Panc1 (cell line): ENCODE data around the gene PLEKHM2. TPM values are rescaled to one million over a fixed set of nuclear protein-coding genes. Genes with fewer than 3 reads are reported as not detected.

ENCODE experiments used
- ATAC-seq: fragments of 200-7000 bp; cut with Tn5 transposase; 2 replicates; pipeline ENCODE4 v1.9.1; 2020; ENCODE audit warnings: mild to moderate bottlenecking, moderate library complexity
- BruUV-seq: library from RNA; stranded (reverse); fragments of 400-500 nt; replicated peaks from 2 replicates; lab custom pipeline; 2021; lab: Mats Ljungman, UMichigan
- CTCF ChIA-PET: fragments of 300-600 bp; sonication (Branson Sonifier 250); formaldehyde crosslinking; loops from one replicate; lab custom pipeline; 2022; ENCODE audit warnings: antibody characterized with exemption; lab: Charles Lee
- POLR2A ChIA-PET: fragments of 300-600 bp; sonication (Branson Sonifier 250); formaldehyde crosslinking; loops from one replicate; lab custom pipeline; 2022; ENCODE audit warnings: antibody characterized with exemption; lab: Charles Lee
- DNase-seq: peaks from one replicate; pipeline ENCODE4 v3.0.0-alpha.2; 2010; ENCODE audit warnings: low read depth, low spot score
- H3K27ac ChIP-seq: 2 replicates; pipeline ENCODE4 v1.5.1; 2011; ENCODE audit warnings: mild to moderate bottlenecking, low read length, inconsistent platforms
- H3K27me3 ChIP-seq: fragments of 200-500 bp; sonication (Bioruptor generic); 2 replicates; pipeline ENCODE4 v1.6.0; 2014; ENCODE audit warnings: low read length, inconsistent platforms; ENCODE audit not compliant: control insufficient read depth, insufficient read depth
- H3K36me3 ChIP-seq: fragments of 200-500 bp; sonication (Bioruptor generic); 2 replicates; pipeline ENCODE4 v1.5.1; 2014; ENCODE audit warnings: inconsistent platforms, mild to moderate bottlenecking, low read length, moderate library complexity; ENCODE audit not compliant: control insufficient read depth, insufficient read depth
- H3K4me1 ChIP-seq: 2 replicates; pipeline ENCODE4 v1.5.1; 2011; ENCODE audit warnings: inconsistent platforms, mild to moderate bottlenecking, low read length, moderate library complexity; ENCODE audit not compliant: control insufficient read depth, insufficient read depth
- H3K4me3 ChIP-seq, 2 experiments: 2 replicates each; pipeline ENCODE4 v1.5.1; 2011 to 2012; ENCODE audit warnings: low read depth in 2 of 2, low read length in 2 of 2, mild to moderate bottlenecking in 2 of 2, inconsistent platforms in 1 of 2, moderate library complexity in 1 of 2
- H3K9me3 ChIP-seq: fragments of 200-500 bp; sonication (Bioruptor generic); 2 replicates; pipeline ENCODE4 v1.5.1; 2014; ENCODE audit warnings: low read depth, mild to moderate bottlenecking, inconsistent platforms, low read length, moderate library complexity; ENCODE audit not compliant: control insufficient read depth, insufficient read depth
- POLR2AphosphoS5 ChIP-seq: IDR thresholded peaks from 2 replicates; pipeline ENCODE4 v1.6.1; 2012; ENCODE audit warnings: mild to moderate bottlenecking, low read depth, low read length, moderate library complexity
- SIN3A ChIP-seq: IDR thresholded peaks from 2 replicates; pipeline ENCODE4 v1.6.1; 2012; ENCODE audit warnings: low read depth, mild to moderate bottlenecking, low read length, moderate library complexity, borderline replicate concordance; ENCODE audit not compliant: insufficient read depth
- TCF7L2 ChIP-seq: IDR thresholded peaks from 2 replicates; pipeline ENCODE4 v1.6.1; 2011; ENCODE audit warnings: mild to moderate bottlenecking, low read depth, low read length, inconsistent platforms
- in situ Hi-C: cut with HindIII; loops from 2 replicates; pipeline ENCODE4 v1.10.0; 2016; ENCODE audit warnings: low sequenced_read_pairs, low pct_unique_long_range_greater_than_20kb
- intact Hi-C: fragments of 100-400 bp; cut with micrococcal nuclease; formaldehyde crosslinking; loops from one replicate; pipeline ENCODE4 v1.10.0; 2022; ENCODE audit not compliant: unreplicated experiment
- total RNA-seq: library from RNA; stranded (reverse); gene quantifications from one replicate; pipeline ENCODE4 v1.2.1, GENCODE V29; 2021; ENCODE audit not compliant: unreplicated experiment
- TF ChIP-seq, protein P1 (sequence below): fragments of 450-650 bp; IDR thresholded peaks from 2 replicates; pipeline ENCODE4 v1.5.1; 2017; ENCODE audit warnings: mild to moderate bottlenecking
- TF ChIP-seq, protein P2 (sequence below), 2 experiments: IDR thresholded peaks; 2 replicates each; pipeline ENCODE4 v1.6.1; 2011 to 2012; ENCODE audit warnings: low read depth in 2 of 2, control low read depth in 1 of 2, low read length in 1 of 2, mild to moderate bottlenecking in 1 of 2, moderate library complexity in 1 of 2; ENCODE audit not compliant: insufficient read depth in 1 of 2

The PLEKHM2 gene
- total RNA-seq, 1 experiment from 2014 or later: 54.6 TPM

- Histone ChIP-seq H3K4me3 (no peak overlapping the region), H3K27ac (no peak overlapping the region), H3K36me3 (no peaks in the 10 kb centered on the region), H3K4me1 (no peaks in the 10 kb centered on the region), H3K27me3 (no peaks in the 10 kb centered on the region), H3K9me3 (no peaks in the 10 kb centered on the region)
- intact Hi-C loops: no loop called here
- no peak for ATAC-seq
- DNase-seq: no peak
- ChIA-PET POLR2A (no interaction called here), CTCF (no interaction called here)
- in situ Hi-C loops: no loop called here
- TF ChIP-seq POLR2AphosphoS5 (no peak), TCF7L2 (no peak), SIN3A (no peak)
- TF ChIP-seq, protein P1, sequence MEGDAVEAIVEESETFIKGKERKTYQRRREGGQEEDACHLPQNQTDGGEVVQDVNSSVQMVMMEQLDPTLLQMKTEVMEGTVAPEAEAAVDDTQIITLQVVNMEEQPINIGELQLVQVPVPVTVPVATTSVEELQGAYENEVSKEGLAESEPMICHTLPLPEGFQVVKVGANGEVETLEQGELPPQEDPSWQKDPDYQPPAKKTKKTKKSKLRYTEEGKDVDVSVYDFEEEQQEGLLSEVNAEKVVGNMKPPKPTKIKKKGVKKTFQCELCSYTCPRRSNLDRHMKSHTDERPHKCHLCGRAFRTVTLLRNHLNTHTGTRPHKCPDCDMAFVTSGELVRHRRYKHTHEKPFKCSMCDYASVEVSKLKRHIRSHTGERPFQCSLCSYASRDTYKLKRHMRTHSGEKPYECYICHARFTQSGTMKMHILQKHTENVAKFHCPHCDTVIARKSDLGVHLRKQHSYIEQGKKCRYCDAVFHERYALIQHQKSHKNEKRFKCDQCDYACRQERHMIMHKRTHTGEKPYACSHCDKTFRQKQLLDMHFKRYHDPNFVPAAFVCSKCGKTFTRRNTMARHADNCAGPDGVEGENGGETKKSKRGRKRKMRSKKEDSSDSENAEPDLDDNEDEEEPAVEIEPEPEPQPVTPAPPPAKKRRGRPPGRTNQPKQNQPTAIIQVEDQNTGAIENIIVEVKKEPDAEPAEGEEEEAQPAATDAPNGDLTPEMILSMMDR: no peak
- TF ChIP-seq, protein P2, sequence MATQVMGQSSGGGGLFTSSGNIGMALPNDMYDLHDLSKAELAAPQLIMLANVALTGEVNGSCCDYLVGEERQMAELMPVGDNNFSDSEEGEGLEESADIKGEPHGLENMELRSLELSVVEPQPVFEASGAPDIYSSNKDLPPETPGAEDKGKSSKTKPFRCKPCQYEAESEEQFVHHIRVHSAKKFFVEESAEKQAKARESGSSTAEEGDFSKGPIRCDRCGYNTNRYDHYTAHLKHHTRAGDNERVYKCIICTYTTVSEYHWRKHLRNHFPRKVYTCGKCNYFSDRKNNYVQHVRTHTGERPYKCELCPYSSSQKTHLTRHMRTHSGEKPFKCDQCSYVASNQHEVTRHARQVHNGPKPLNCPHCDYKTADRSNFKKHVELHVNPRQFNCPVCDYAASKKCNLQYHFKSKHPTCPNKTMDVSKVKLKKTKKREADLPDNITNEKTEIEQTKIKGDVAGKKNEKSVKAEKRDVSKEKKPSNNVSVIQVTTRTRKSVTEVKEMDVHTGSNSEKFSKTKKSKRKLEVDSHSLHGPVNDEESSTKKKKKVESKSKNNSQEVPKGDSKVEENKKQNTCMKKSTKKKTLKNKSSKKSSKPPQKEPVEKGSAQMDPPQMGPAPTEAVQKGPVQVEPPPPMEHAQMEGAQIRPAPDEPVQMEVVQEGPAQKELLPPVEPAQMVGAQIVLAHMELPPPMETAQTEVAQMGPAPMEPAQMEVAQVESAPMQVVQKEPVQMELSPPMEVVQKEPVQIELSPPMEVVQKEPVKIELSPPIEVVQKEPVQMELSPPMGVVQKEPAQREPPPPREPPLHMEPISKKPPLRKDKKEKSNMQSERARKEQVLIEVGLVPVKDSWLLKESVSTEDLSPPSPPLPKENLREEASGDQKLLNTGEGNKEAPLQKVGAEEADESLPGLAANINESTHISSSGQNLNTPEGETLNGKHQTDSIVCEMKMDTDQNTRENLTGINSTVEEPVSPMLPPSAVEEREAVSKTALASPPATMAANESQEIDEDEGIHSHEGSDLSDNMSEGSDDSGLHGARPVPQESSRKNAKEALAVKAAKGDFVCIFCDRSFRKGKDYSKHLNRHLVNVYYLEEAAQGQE (IDR thresholded peaks at IDR 0.05; ENCODE audit: insufficient read depth in 1 of 2, low read depth in 2 of 2, low read length in 1 of 2): no peak
- BruUV-seq: no TSS peak
Measured at GRCh38 chr1:15770313-15770962, 86.3 kb downstream of the PLEKHM2 start.

- ATAC-seq (peak; percentile 33), DNase-seq (no peak)
- intact Hi-C loops (no loop called here), in situ Hi-C loops (no loop called here)
- no peaks in the 10 kb centered on the region for H3K9me3 ChIP-seq
- no peaks in the 10 kb centered on the region for H3K27me3 ChIP-seq
- no peak overlapping the region for H3K27ac ChIP-seq
- TF ChIP-seq, protein P1: no peak
- TF ChIP-seq POLR2AphosphoS5 (no peak), SIN3A (no peak), TCF7L2 (no peak)
- TF ChIP-seq, protein P2 (IDR thresholded peaks at IDR 0.05; ENCODE audit: insufficient read depth in 1 of 2, low read depth in 2 of 2, low read length in 1 of 2): no peak
- ChIA-PET CTCF (no interaction called here), POLR2A (no interaction called here)
- H3K4me3 ChIP-seq: no peak overlapping the region
- no TSS peak for BruUV-seq
- no peaks in the 10 kb centered on the region for H3K36me3 ChIP-seq
- no peaks in the 10 kb centered on the region for H3K4me1 ChIP-seq
Measured at GRCh38 chr1:15771836-15772515, 87.9 kb downstream of the PLEKHM2 start.
